Tibial nerve (tissue), 4 donors: Measurements from ENCODE around the gene WASF2.
"Not testable (repeated sequence)": the region's sequence is repeated elsewhere in the genome, so short reads cannot be mapped to it uniquely, and the experiment has no call there.

Experiments
- EP300 ChIP-seq, 2 donors: sonication (generic); formaldehyde crosslinking; IDR thresholded peaks; one replicate each; pipeline ENCODE4 v1.6.1; 2017; ENCODE audit warnings: antibody characterized with exemption in 2 of 2, mild to moderate bottlenecking in 1 of 2
- POLR2A ChIP-seq, 2 donors: fragments of 450-650 bp; IDR thresholded peaks; one replicate each; pipeline ENCODE4 v1.6.1; 2017; ENCODE audit warnings: antibody characterized with exemption in 2 of 2, mild to moderate bottlenecking in 2 of 2, moderate library complexity in 2 of 2
- TF ChIP-seq, protein P1 (sequence below), 5 experiments: fragments of 200-600 bp in 3 of 5; fragments of 450-650 bp in 2 of 5; sonication (generic) in 3 of 5; IDR thresholded peaks; one replicate each; pipeline ENCODE4 v1.5.1; 2016 to 2019; ENCODE audit warnings: antibody characterized with exemption in 5 of 5, mild to moderate bottlenecking in 3 of 5, moderate library complexity in 2 of 5

DNA sequence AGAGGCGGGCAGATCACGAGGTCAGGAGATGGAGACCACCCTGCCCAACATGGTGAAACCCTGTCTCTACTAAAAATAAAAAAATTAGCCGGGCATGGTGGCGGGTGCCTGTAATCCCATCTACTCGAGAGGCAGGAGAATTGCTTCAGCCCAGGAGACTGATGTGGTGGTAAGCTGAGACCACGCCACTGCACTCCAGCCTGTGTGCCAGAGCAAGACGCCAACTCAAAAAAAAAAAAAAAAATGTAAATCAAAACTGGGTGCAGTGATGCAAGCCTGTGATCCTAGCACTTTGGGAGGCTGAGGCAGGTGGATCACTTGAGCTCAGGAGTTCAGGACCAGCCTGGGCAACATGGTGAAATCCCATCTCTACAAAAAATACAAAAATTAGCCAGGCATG lies 17.9 kb downstream of the WASF2 start:
- TF ChIP-seq, protein P1, sequence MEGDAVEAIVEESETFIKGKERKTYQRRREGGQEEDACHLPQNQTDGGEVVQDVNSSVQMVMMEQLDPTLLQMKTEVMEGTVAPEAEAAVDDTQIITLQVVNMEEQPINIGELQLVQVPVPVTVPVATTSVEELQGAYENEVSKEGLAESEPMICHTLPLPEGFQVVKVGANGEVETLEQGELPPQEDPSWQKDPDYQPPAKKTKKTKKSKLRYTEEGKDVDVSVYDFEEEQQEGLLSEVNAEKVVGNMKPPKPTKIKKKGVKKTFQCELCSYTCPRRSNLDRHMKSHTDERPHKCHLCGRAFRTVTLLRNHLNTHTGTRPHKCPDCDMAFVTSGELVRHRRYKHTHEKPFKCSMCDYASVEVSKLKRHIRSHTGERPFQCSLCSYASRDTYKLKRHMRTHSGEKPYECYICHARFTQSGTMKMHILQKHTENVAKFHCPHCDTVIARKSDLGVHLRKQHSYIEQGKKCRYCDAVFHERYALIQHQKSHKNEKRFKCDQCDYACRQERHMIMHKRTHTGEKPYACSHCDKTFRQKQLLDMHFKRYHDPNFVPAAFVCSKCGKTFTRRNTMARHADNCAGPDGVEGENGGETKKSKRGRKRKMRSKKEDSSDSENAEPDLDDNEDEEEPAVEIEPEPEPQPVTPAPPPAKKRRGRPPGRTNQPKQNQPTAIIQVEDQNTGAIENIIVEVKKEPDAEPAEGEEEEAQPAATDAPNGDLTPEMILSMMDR (IDR thresholded peaks at IDR 0.05): not testable (repeated sequence)
- TF ChIP-seq EP300, POLR2A (IDR thresholded peaks at IDR 0.05): not testable (repeated sequence)
